Measurements from ENCODE around the gene TES. TPM values are rescaled to one million over a fixed set of nuclear protein-coding genes. Genes with fewer than 3 reads are reported as not detected.

TES gene
- polyA plus RNA-seq, 1 donor from 2014 or later = 38.0 TPM

DNA sequence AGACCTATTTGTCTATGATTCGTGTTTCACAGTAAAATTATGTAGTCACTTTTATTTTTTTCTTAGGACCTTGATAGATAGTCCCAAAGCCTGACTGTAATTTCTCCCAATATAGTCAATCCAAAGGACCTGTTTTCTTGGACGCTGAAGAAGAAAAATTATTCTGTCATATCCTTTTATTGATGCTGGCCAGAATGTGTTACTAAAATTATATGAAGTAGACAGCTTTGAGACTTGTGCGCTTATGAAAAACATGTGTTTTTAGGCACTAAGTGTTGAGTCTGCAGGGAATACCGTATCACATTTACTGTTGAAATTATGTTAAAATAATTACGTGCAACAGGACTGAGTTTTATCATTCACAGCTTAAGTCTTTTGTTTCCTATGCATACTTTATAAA lies 17.9 kb downstream of the TES start:
- Histone ChIP-seq H3K4me3 (ENCODE audit: low read length) (no peak overlapping the region), H3K36me3 (ENCODE audit: insufficient read depth, low read length) (no peaks in the 10 kb centered on the region), H3K27ac (ENCODE audit: low read length) (no peak overlapping the region), H3K9ac (ENCODE audit: low read length) (no peak overlapping the region), H3F3A (ENCODE audit: insufficient read depth, low read length, poor library complexity, severe bottlenecking) (no peaks in the 10 kb centered on the region), H3K9me2 (ENCODE audit: insufficient read depth, low read length) (no peaks in the 10 kb centered on the region), H3K9me3 (ENCODE audit: low read length) (no peaks in the 10 kb centered on the region), H3K79me2 (replicated peaks; ENCODE audit: insufficient read depth, low read length) (no peaks in the 10 kb centered on the region), H2AFZ (ENCODE audit: low read depth, low read length) (no peak overlapping the region), H4K20me1 (ENCODE audit: insufficient read depth) (no peaks in the 10 kb centered on the region), H3K27me3 (ENCODE audit: insufficient read depth, low read depth, low read length) (no peaks in the 10 kb centered on the region), H3K4me2 (ENCODE audit: low read length) (no peak overlapping the region)
- TF ChIP-seq EZH2 (IDR thresholded peaks at IDR 0.05; ENCODE audit: borderline replicate concordance, insufficient read depth, low read length, poor library complexity, severe bottlenecking) = no peak
- no peak for TF ChIP-seq RAD21 (conservative IDR thresholded peaks at IDR 0.05)
- no peak for TF ChIP-seq EP300 (conservative IDR thresholded peaks at IDR 0.05; ENCODE audit: poor library complexity, severe bottlenecking)
- TF ChIP-seq SMC3 (conservative IDR thresholded peaks at IDR 0.05; ENCODE audit: poor library complexity) = no peak
- TF ChIP-seq TAF1 (IDR thresholded peaks at IDR 0.05; ENCODE audit: low read depth) = no peak
- TF ChIP-seq CTCF (IDR thresholded peaks at IDR 0.05; ENCODE audit: poor library complexity, severe bottlenecking) = no peak
- no peak for TF ChIP-seq POLR2AphosphoS5 (IDR thresholded peaks at IDR 0.05)
- no peak for TF ChIP-seq REST (IDR thresholded peaks at IDR 0.05; ENCODE audit: borderline replicate concordance)
- no peak for TF ChIP-seq MXI1 (conservative IDR thresholded peaks at IDR 0.05; ENCODE audit: poor library complexity, severe bottlenecking)

DNA sequence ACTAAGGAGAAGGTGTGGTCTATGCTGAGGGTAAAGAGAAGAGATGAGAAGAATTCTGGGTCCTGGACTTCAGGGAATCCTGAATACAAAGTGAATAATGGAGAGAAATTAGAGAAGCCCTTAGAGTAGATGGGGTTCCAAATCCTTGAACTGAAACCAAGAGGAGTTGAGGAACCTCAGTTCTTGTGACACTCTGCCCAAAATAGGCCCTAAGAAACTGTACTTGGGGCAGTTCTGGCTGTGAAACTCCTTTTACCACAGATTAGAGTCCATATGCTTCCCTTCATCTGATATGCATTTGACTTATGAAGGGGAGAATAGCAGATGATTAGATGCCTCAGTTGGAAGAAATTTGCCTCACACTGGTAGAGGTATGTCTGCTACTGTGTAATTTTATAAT lies 19.0 kb downstream of the TES start:
- Histone ChIP-seq H3K4me3 (ENCODE audit: low read length) (no peak overlapping the region), H3K27ac (ENCODE audit: low read length) (no peak overlapping the region), H3F3A (ENCODE audit: insufficient read depth, low read length, poor library complexity, severe bottlenecking) (no peaks in the 10 kb centered on the region), H2AFZ (ENCODE audit: low read depth, low read length) (no peak overlapping the region), H3K9me3 (ENCODE audit: low read length) (no peaks in the 10 kb centered on the region), H3K9ac (ENCODE audit: low read length) (no peak overlapping the region), H3K79me2 (replicated peaks; ENCODE audit: insufficient read depth, low read length) (no peaks in the 10 kb centered on the region), H3K9me2 (ENCODE audit: insufficient read depth, low read length) (no peaks in the 10 kb centered on the region), H3K4me2 (ENCODE audit: low read length) (no peak overlapping the region), H3K27me3 (ENCODE audit: insufficient read depth, low read depth, low read length) (no peaks in the 10 kb centered on the region), H4K20me1 (ENCODE audit: insufficient read depth) (no peaks in the 10 kb centered on the region), H3K36me3 (ENCODE audit: insufficient read depth, low read length) (no peaks in the 10 kb centered on the region)
- TF ChIP-seq SMC3 (conservative IDR thresholded peaks at IDR 0.05; ENCODE audit: poor library complexity) (no peak), EZH2 (IDR thresholded peaks at IDR 0.05; ENCODE audit: borderline replicate concordance, insufficient read depth, low read length, poor library complexity, severe bottlenecking) (no peak), CTCF (IDR thresholded peaks at IDR 0.05; ENCODE audit: poor library complexity, severe bottlenecking) (no peak), REST (IDR thresholded peaks at IDR 0.05; ENCODE audit: borderline replicate concordance) (no peak), POLR2AphosphoS5 (IDR thresholded peaks at IDR 0.05) (no peak), MXI1 (conservative IDR thresholded peaks at IDR 0.05; ENCODE audit: poor library complexity, severe bottlenecking) (no peak), TAF1 (IDR thresholded peaks at IDR 0.05; ENCODE audit: low read depth) (no peak), RAD21 (conservative IDR thresholded peaks at IDR 0.05) (no peak), EP300 (conservative IDR thresholded peaks at IDR 0.05; ENCODE audit: poor library complexity, severe bottlenecking) (no peak)

Measured in neural cell (in vitro differentiated cells).